Stimulated activated CD8-positive, alpha-beta memory T cell treated with anti-CD3 and anti-CD28 coated beads, Interleukin-7, amount 100 ng/mL, for 1 hour (primary cell): ENCODE measurements around the gene APRT.

Experiments
- DNase-seq, 2 donors: peaks; one replicate each; pipeline ENCODE4 v3.0.0-alpha.2; 2020; ENCODE audit warnings: low read depth in 2 of 2

The APRT gene, protein sequence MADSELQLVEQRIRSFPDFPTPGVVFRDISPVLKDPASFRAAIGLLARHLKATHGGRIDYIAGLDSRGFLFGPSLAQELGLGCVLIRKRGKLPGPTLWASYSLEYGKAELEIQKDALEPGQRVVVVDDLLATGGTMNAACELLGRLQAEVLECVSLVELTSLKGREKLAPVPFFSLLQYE

DNA sequence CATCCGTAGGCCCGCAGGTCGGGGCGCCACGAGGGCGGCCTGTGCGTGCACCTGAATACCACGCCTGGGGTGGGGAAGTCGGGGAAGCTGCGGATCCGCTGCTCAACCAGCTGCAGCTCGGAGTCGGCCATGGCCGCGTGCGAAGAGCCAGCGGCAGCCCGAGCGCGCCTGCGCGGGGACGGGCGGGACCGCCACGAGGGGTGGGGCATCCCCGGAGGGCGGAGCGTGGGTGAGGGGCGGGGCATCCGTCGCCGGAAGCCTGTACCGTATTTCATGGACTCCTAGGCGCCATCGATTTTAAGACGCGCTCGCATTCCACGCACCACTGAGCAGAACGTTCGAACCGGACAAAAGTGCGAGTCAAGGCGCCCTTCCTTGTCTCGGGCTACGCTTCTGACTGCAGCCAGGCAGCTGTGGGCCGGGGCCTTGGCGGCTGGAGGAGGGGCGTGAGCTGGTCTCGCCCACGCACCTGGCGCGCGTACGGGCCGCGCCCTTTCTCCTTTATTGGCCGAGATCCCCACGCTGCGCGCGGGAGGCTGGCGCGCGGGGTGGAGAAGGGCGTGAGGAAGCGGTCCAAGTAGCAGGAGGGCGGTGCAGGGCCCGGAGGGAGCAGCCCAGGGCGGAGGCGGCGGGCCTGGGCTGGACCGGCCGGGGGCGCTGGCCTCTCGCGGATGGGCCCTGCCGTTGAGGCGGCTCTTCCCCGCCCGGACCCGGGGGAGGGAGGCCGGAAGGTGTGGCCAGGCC lies at the start of gene APRT:
Gene APRT, minus strand, starts transcription at position 160 of the 744 bp plus-strand sequence. Its CDS starts 29 bp downstream, at position 131.
- peak; percentile 96 for DNase-seq

DNA sequence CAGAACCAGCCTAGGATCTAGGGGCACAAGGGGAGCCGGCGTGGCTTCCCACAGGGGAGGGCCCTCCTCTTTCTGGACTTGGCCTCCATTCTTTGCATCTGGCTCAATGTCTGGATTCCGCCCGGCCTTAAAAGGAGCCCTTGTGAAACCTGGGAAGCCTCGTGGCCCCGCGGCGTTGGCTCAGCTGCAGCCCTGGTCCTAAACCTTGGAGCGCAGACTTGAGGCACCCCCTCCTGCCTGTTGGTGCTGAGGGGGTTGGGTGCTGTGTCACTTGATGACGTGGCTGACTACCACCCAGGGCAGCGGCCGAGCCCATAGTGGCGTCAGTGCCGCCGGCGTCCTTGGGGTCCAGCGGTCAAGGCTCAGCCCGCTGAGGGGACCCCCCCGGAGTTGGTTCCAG lies 49.6 kb upstream of the APRT start:
- DNase-seq, result no peak

DNA sequence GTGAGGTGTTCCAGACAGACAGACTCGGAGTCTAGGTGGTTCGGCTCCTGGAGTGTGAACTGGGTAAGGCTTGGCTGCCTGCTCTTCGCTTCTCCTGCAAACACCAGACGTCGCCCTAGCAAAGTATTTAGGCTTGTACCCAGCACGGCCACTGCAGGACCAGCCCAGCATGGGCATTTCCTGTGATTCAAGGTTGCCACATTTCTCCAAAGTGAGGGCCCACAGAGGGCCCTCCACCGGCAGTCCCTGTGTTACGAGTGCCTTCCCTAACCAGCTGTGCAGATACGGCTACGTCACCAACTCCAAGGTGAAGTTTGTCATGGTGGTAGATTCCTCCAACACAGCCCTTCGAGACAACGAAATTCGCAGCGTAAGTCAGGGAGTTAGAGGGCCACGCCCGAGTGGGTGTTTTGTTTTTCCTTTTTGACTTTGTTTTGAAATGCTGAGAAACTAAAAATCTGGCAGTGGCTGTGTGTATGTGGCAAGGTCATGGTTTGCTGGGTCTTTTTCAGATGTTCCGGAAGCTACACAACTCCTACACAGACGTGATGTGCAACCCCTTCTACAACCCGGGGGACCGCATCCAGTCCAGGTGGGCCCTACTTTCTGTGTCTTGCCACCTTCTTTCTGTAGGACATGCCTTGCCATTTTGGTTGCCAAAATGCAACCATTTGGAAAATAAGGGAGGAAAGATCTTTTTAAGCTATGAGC lies 47.8 kb upstream of the APRT start:
- no peak for DNase-seq

DNA sequence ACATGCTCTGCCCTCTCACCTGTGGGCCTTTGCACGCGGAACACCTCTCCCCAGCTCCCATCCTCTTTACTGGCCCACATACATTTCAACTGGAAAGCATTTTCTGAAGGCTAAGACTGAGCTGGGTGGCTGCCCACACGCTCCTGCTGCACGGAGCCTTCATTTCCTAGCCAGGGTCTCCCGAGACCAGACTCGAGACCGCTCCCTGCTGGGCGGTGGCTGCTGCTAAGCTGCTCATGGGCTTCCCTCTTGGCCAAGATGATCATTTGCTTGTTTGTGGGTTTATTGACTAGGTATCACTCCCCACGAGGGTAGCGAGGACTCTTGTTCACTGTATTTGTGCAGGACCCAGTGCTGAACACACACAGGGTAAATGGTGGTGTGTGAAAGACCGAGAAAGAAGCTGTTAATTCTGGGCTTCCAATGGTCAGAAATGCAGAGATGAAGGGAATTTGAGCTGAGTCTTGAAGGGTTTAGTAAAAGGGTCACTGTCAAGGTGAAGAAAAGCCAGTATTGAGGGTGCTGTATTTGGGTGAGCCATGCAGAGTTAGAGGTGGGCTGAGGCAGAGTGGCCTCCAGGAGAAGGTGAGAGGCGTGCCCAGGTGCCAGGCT lies 46.1 kb upstream of the APRT start:
- peak; percentile 47 to 48 for DNase-seq

DNA sequence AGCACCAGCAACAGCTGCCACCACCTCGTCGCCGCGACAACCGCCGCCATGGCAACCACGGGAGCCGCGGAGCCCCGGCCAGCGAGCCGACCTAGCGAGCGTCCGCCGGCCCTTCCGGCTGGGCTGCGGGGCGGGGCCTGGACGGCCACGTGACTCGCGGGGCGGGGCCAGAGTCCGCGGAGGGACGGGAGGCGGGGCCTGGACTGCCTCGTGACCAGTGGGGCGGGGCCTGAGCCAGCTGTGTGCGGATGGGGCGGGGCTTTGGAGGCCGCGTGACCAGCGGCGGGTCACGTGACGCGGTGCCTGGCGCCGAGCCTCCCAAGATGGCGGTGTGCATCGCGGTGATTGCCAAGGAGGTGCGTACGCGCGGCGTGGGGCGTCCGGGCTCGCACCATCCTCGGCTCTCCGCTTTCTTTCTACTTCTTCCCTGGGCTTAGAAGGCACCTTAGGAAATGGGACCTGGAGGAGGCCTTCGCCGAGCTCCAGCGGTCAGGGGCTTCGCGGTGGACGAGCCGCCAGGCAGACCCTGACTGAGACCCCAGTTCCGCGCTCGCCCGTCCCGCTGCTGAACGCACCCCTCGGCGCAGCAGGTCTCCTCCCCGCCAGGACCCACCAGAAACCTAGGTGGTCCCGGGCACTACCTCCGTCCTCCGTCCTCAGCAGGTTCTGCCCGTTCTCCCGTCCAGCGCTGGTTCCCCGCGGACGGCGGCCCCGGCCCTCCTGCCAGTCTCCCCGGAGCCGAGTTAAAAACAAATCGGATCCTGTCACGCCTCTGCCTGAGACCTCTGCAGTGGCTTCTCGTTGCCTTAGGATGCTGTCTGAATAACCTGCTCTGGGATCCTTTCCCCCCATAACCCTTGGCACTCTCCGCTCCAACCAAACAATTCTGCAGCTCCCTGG lies 45.4 kb upstream of the APRT start, which contains the start of the genes GALNS and TRAPPC2L:
Gene GALNS, minus strand, starts transcription at position 120 of the 900 bp plus-strand sequence. Its CDS starts 70 bp downstream, at position 50.
Gene TRAPPC2L, plus strand, starts transcription at position 300 of the 900 bp plus-strand sequence. Its CDS starts 24 bp downstream, at position 324.
- peak; percentile 98 to 99 for DNase-seq

DNA sequence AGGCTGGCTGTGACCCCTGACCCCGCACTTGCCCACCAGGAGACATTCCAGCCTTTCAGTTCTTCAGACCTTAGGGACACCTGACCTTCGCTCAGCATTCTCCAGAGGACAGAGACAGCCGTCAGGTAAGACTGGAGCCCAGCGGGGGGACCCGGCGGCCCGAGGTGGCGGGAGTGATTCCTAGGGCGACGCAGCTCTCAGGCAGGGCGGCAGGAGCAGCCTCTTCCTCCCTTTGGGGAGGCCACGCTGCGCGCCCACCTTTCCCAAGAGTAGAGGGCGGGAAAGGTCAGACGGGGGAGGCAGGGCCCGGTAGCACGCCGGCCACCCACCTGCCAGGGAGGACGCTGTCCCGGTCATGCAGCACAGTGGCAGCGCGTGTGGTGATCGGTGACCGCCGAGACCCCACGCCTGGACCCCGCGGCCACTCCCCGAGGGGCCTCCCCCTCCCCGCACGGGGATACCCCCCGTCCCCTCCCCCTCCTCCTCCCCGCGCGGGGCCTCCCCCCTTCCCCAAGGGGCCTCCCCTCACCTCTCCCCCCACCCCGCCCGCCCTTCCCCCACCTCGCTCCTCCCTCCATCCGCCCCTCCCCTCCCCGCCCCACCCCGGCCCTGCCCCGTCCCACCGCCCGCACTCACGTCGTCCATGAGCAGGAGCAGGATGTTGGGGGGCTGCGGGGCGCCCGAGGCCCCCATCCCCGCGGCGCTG lies 44.5 kb upstream of the APRT start:
- no peak for DNase-seq

DNA sequence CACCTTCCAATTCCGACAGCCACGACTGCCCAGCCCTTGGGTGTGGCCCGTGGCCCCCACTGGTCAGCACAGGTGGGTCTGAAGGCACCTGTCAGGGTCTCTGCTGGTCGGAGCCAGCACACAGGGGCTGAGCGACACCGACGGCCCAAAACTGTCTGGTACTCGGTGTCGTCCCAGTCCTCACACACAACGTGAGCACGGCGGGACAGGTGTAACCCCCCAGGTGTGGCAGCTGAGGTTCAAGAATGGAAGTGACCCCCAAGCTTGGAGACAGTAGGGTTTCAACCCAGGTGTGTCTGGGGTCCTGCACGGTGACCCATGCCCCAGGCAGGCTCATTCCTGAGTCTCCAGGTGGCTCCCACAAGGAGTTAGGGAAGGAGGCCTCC lies 44.0 kb upstream of the APRT start:
- no peak for DNase-seq

DNA sequence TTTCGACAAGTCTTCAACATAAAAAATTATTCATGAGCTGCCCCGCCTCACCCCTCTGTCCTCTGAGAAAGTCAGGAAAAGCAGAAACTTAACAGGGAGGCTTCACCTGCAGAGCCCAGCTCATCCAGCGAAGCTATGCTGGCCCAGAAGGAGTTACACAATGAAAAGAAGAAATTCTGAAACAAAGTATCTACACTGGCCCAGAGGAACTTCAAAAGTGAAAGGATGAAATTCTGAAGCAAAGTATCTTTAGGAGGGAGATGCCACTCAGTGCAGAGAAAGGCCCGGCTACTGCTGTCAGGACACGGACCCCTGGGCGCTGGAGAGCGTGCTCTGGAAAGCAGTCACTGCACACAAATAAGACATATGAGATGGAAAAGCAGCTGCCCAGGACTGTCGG lies 43.4 kb upstream of the APRT start:
- no peak for DNase-seq

DNA sequence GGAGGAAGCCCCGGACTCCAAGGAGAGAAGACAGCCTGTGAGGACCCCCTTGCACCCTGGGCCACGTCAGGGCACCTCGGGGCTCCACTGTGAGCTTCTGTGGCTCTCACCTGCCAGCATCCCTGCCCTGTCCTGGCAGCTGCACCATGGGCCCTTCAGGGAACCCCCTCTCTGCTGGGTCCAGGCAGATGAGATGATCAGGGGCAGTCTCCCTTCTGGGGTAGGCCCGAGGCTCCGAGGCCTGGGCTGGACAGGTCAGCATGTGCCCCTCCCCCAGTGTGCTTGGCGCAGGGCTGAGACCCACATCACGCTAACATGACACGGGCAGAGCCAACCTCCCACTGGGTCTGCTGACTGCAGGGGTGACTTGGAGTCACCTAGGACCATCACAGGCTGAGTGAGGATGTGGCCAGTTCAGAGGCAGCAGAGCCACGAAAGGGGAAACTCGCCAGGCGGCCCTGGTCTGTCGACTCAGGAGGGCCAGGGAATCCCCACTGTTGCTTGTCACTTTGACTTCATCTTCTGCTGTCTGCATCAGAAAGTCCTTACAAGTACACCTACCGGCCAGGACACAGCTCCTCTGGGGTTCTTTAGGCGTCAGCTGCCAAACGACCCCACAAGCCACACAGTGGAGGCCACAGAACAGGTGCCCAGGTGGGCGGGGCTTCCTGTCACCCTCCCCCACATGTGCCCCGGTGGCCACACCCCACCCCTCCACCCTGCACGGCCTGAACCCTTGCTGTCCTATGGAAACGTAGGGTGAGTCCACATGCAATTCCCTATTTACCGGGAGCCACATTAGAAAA lies 42.8 kb upstream of the APRT start:
- DNase-seq, result no peak

DNA sequence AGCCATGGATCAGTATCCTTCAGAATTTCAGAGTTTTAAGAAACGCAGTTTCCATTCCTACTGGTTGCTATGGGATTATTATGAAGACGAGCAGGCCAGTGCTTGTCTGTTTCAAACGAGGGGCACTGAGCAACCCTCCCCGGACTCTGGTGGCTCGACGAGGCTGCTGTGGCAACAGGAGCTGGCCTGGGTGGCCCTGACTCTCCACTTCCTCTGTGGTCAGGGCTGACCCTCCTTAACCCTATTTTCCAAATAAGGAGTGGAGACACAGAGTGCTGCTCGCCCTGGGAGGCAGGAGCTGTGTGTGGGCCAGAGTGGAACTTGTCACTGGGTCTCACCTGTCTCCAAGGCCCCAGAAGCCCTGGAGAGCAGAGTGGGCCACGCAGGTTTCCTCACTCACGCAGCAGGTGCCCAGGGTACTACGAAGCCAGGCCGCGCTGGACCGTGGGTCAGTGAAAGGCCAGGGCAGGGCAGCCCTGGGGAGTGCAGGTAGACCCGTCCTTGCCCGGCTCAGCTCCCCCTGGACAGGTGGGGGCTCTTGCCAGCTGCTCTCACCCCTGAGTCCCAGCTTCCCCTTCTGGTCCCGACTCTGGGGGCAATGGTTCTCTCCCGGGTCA lies 41.7 kb upstream of the APRT start:
- DNase-seq, result no peak

DNA sequence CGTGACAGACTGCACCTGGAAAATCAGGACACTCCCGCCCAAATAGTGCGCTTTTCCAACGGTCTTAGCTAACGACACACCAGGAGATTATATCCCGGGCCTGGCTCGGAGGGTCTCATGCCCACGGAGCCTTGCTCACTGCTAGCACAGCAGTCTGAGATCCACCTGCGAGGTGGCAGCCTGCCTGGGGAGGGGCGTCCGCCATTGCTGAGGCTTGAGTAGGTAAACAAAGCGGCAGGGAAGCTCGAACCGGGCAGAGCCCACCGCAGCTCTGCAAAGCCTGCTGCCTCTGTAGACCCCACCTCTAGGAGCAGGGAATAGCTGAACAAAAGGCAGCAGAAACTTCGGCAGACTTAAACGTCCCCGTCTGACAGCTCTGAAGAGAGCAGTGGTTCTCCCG lies 39.9 kb upstream of the APRT start:
- no peak for DNase-seq

DNA sequence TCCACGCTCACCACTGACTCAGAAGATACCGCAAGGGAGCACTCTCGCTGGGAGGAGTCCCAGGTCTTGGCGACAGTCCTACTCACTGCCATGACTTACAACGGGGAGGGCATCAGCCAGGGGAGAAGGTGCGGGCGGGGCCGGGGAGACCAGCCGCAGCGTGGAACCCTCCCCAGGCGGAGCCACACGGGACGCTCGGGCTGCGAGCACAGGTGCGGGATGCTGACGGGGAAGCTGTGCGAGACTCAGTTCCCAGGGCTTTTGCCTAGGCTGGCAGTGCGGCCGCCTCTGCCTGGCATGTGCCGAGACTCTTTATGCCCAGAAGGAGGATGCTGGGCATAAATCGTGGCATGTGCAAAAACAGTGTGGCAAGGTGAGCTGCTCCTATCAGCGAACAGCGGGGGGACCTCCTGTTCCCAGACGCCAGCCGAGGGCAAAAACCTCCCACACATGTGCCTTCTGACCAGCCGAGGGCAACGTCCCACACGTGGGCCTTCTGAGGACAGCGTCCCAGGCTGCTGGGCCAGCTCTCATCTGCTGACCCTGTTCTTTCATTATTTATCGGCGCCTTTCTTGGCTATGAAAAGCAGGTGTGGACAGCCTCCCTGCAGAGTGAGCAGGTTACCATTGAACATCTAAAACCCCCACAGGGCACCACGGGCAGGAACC lies 38.9 kb upstream of the APRT start:
- DNase-seq, result no peak

DNA sequence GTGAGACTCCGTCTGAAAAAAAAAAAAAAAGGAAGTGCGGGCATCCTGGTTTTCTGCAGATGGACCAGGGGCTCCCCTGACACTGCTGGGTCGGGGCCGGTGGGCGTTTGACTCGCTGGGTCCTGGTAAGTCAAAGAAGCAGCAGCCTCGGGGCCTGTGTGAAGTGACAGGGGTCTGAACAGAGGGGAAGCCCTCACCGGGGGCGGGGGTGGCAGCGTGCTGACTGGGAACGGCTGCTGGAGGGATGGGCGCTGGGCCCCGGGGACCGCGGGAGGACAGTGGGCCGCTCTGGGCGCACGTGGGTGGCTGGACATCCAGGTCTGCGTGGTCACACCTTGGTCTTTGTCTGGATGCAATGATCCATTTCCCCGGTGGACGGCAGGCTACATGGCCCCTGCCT lies 36.8 kb upstream of the APRT start:
- DNase-seq, result no peak

DNA sequence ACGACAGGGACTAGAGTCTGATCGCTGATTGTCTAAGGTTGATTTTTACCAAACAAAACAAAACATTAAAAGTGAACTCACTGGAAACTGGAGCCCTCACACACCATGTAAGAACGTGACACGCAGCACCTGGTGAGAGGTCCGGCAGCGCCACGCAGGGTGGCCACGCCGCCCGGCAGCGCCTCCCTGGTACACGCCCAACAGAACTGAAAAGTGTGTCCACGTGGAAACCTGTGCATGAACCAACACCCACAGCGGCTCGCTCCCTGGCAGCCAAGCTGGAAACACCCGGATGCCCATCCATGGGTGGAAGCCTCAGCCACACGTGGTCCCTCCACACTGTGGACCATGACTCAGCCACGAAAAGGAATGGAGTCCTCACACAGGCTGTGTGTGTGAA lies 35.9 kb upstream of the APRT start:
- DNase-seq, result no peak

DNA sequence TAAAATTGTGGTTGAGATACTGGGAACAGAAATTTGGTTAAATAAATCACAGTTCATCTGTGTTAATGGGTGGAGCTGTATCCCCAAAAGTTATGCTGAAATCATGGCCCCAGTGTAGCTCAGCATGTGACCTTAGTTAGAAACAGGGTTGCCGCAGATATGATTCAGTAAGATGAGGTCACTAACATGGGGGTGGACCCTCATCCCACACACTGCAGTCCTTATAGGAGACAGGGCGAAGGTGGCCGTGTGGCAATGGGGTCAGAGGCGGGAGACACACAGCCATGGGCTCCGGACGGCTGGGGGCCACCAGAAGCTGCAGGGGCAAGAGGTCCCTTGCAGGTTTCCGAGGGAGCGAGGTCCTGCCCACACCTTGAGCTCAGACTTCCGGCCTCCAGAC lies 34.4 kb upstream of the APRT start:
- DNase-seq, result no peak

DNA sequence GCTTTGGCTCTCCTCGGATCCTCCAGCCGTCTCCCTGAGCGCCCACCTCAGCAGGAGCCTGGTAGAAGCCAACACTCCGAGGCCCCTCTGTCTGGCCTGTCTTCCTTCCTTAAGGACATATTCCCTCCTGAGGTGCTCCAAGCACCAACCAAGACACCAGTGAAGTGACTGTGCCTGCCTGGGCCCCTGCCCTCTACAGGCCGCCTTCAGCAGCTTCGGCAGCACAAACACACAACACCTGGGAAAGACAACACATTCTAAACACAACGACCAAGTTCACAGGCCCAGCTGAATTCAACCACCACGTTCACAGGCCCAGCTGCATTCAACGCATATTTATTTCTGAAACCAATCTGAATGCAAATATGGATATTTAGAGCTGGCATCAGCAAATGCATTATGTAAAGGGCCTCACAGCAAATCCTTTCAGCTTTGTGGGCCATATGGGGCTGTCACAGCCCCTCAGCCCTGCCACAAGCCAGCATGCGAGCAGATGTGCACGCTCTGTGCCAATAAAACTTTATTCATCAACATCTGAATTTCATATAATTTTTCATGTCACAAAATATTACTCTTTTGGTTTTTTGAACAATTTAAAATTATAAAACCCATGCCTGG lies 32.8 kb upstream of the APRT start:
- DNase-seq, result no peak

DNA sequence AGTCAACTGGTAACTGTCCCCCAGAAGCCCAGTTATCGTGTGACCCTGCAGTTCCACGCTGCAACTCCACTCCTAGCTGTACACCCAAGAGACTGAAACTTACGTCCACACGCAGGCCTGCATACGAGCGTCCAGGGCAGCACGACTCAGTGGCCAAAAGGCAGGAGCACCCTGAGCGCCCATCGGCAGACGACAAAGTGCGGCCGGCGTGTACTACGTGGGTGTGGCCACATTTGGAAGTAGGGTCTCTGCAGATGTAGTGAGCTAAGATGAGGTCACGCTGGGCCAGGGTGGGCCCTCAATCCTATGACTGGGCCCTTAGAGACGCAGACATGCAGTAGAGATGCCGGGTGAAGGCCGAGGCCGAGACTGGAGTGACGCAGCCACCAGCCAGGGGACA lies 31.5 kb upstream of the APRT start:
- DNase-seq, result no peak

DNA sequence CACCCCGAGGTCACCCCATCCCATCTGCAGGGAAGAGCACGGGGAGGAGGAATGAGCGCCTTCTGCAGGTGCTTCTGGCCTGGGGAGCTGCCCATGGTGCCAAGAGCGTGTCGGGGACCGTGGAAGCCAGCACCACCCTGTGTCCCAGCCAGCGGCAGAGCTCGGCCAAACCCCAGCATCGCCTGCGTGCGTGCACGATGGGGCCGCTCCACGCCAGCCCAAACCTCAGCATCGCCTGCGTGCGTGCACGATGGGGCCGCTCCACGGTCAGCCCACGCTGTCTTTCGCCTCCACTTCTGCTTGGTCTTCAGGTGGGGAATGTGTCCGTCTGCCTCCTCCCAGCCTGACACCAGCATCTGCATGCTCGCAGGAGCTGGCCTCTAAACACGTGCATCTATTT lies 31.1 kb upstream of the APRT start:
- DNase-seq, result no peak
